ENCODE data around the gene SENP1. TPM values are rescaled to one million over a fixed set of nuclear protein-coding genes. Genes with fewer than 3 reads are reported as not detected.
"Not testable (repeated sequence)": the region's sequence is repeated elsewhere in the genome, so short reads cannot be mapped to it uniquely, and the experiment has no call there.

Gene SENP1
- total RNA-seq, 2 donors from 2014 or later = 11.5 to 49.6 TPM

DNA sequence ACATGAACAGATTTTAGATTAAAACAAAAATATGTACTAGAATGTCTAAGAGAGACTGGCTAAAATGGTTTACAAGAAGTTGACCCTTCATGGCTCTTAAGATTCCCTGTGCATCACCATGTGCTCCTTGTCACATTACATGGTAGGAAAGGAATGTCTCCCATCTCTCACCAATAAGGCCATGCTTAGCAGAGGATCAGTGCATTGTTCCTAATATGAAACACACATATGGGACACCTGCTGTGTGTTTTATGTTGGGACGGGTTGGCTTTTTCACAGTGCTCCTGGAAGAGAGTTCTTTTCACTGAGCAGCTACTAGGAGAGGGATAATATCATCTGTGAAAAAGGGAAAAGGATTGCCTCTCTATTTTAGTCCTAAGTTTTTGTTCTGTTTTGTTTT, 22.9 kb upstream of the SENP1 start:
- H3K4me1 ChIP-seq (replicated peaks) = no peaks in the 10 kb centered on the region
- no peaks in the 10 kb centered on the region for H3K9me3 ChIP-seq
- no peaks in the 10 kb centered on the region for H3K36me3 ChIP-seq
- no peak for DNase-seq (ENCODE audit: low spot score)
- no peak overlapping the region for H3K27ac ChIP-seq
- H3K27me3 ChIP-seq (replicated peaks; ENCODE audit: insufficient read depth) = no peaks in the 10 kb centered on the region
- intact Hi-C loops (cut with DNase I) = no loop called here
- TF ChIP-seq POLR2A (IDR thresholded peaks at IDR 0.05) (no peak), POLR2AphosphoS5 (IDR thresholded peaks at IDR 0.05) (no peak)
- TF ChIP-seq, protein P1, sequence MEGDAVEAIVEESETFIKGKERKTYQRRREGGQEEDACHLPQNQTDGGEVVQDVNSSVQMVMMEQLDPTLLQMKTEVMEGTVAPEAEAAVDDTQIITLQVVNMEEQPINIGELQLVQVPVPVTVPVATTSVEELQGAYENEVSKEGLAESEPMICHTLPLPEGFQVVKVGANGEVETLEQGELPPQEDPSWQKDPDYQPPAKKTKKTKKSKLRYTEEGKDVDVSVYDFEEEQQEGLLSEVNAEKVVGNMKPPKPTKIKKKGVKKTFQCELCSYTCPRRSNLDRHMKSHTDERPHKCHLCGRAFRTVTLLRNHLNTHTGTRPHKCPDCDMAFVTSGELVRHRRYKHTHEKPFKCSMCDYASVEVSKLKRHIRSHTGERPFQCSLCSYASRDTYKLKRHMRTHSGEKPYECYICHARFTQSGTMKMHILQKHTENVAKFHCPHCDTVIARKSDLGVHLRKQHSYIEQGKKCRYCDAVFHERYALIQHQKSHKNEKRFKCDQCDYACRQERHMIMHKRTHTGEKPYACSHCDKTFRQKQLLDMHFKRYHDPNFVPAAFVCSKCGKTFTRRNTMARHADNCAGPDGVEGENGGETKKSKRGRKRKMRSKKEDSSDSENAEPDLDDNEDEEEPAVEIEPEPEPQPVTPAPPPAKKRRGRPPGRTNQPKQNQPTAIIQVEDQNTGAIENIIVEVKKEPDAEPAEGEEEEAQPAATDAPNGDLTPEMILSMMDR (IDR thresholded peaks at IDR 0.05) = no peak
- H3K4me3 ChIP-seq = no peak overlapping the region
- 96% methylated on average over 1 of the region's 1 CpG for WGBS

DNA sequence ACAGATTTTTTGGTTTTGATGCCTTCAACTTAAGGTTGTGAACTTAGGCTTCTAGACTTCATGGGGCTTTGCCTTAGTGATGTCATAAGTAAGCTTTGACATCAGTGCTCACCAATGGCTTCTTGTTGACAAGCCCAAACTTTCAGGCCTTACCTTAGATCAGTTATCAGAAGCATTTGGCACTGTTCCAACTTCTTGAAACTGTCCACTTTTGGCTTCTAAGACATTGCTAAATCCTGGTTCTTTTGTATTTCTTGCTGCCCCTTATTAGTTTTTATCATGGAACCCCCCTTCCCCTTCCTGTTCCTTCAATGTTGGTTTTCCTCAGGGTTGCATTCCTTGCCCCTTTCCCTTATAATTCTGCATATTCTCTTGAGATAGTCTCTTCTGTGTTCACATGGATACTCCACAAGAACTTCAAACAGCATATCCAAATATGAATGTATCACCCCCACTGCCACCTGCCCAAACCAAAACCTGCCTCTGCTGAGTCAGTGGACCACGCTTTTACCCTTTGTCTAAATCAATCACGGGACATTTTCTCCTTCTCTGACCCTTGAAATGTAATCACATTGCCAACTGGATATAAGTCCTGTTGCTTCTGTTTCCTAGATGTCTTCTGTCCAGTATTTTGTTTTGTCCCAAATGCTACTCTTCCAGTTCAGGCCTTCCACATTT, 21.2 kb upstream of the SENP1 start:
- TF ChIP-seq, protein P1 (IDR thresholded peaks at IDR 0.05) = no peak
- no peak for TF ChIP-seq POLR2AphosphoS5 (IDR thresholded peaks at IDR 0.05)
- TF ChIP-seq POLR2A (IDR thresholded peaks at IDR 0.05) = no peak
- DNase-seq (ENCODE audit: low spot score) = no peak
- no peaks in the 10 kb centered on the region for H3K9me3 ChIP-seq
- H3K4me3 ChIP-seq = no peak overlapping the region
- H3K27ac ChIP-seq = no peak overlapping the region
- intact Hi-C loops (cut with DNase I) = no loop called here
- 97% methylated on average over 2 of the region's 2 CpGs for WGBS
- H3K27me3 ChIP-seq (replicated peaks; ENCODE audit: insufficient read depth) = no peaks in the 10 kb centered on the region
- H3K36me3 ChIP-seq = no peaks in the 10 kb centered on the region
- no peaks in the 10 kb centered on the region for H3K4me1 ChIP-seq (replicated peaks)

DNA sequence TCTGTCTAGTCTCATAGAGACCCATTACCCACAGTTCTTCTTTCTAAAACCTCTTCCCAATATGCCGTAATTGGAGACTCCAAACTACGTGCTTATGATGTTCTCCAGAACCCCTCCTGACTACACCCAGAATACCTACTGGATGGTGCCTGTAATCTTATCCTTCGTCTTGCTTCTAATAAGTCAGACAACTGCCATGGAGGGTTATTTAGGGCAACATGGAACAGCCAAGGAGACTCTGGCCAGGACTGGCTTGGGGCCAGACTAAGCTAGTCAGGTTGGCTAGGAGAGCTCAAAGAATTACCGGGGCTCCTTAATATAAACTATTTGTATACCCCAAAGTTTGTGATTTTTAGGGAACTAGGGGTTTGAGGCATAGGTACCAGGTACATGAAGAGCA, 20.1 kb upstream of the SENP1 start:
- WGBS = 76% methylated on average over 4 of the region's 4 CpGs
- intact Hi-C loops (cut with DNase I) = no loop called here
- no peak for TF ChIP-seq POLR2AphosphoS5 (IDR thresholded peaks at IDR 0.05)
- TF ChIP-seq, protein P1 (IDR thresholded peaks at IDR 0.05) = no peak
- no peak for TF ChIP-seq POLR2A (IDR thresholded peaks at IDR 0.05)

DNA sequence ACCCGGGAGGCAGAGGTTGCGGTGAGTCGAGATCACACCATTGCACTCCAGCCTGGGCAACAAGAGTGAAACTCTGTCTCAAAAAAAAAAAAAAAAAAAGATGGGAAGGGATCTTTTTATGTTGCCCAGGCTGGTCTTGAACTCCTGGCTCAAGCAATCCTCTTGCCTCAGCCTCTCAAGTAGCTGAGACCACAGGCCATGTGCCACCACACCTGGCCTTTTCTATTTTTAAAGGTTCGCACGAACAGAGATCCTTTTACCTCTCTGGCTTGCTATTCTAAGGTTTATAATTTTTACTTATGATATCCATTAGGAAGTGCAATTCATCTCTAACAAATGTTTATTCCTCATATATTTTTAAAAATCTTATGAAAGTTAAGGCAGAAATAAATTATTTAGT, 19.7 kb upstream of the SENP1 start:
- H3K4me1 ChIP-seq (replicated peaks); DNase-seq (ENCODE audit: low spot score); H3K4me3 ChIP-seq; H3K27me3 ChIP-seq (replicated peaks; ENCODE audit: insufficient read depth); H3K9me3 ChIP-seq; intact Hi-C loops (cut with DNase I); H3K27ac ChIP-seq; H3K36me3 ChIP-seq: not testable (repeated sequence)
- 96% methylated on average over 5 of the region's 5 CpGs for WGBS

More for the DNA sequence above, 20.1 kb upstream of the SENP1 start:
- Histone ChIP-seq H3K4me1 (replicated peaks) (no peaks in the 10 kb centered on the region), H3K27me3 (replicated peaks; ENCODE audit: insufficient read depth) (no peaks in the 10 kb centered on the region), H3K4me3 (no peak overlapping the region), H3K36me3 (no peaks in the 10 kb centered on the region), H3K9me3 (no peaks in the 10 kb centered on the region), H3K27ac (no peak overlapping the region)
- DNase-seq (ENCODE audit: low spot score) = no peak

DNA sequence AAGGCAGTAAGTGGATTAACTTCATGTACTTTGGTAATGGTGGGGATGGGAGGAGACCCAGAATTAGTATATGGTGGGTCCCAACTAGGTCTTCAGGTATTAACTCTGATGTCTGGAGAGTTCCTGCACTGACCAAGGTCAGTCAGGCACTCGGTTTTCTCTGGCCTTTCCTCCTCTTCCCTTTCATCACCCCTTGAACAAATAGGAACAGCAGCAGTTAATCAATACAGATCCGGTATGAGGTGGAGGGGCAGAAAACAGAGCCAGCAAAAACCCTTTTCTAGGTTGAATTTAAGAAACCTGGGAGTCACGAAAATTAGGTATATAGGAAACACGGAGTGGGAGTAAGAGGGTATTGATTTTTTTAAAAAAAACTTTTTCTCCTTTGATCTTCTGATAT, 17.3 kb upstream of the SENP1 start:
- Histone ChIP-seq H3K9me3 (no peaks in the 10 kb centered on the region), H3K27ac (no peak overlapping the region), H3K27me3 (replicated peaks; ENCODE audit: insufficient read depth) (no peaks in the 10 kb centered on the region), H3K4me1 (replicated peaks) (no peaks in the 10 kb centered on the region), H3K4me3 (no peak overlapping the region), H3K36me3 (no peaks in the 10 kb centered on the region)
- intact Hi-C loops (cut with DNase I) = loop anchor here (5.0 kb wide), 1 partner anchor 34 kb away; the partner anchor contains the start of gene ASB8
- no peak for DNase-seq (ENCODE audit: low spot score)
- 80% methylated on average over 4 of the region's 4 CpGs for WGBS
- no peak for TF ChIP-seq POLR2AphosphoS5 (IDR thresholded peaks at IDR 0.05)
- no peak for TF ChIP-seq POLR2A (IDR thresholded peaks at IDR 0.05)
- TF ChIP-seq, protein P1 (IDR thresholded peaks at IDR 0.05) = no peak

Data from prostate gland (tissue), 2 donors.